ENCODE data around the gene BORCS8.
A peak's percentile ranks its signal among the peaks of the same experiment; 100 is the strongest.
"Not testable (repeated sequence)": the region's sequence is repeated elsewhere in the genome, so short reads cannot be mapped to it uniquely, and the experiment has no call there.

Gene BORCS8

GRCh38 chr19:19147344-19147743, 44.6 kb downstream of the BORCS8 start:
- no peak for DNase-seq

- DNase-seq = no peak
Measured at GRCh38 chr19:19146865-19147264, 45.1 kb downstream of the BORCS8 start.

- DNase-seq = peak; percentile 94 to 96
Measured at GRCh38 chr19:19145684-19146608, 46.0 kb downstream of the BORCS8 start.

GRCh38 chr19:19145281-19145680, 46.7 kb downstream of the BORCS8 start:
- no peak for DNase-seq

- no peak for DNase-seq
Measured at GRCh38 chr19:19142347-19142746, 49.6 kb downstream of the BORCS8 start.

- DNase-seq = no peak
Measured at GRCh38 chr19:19140476-19140875, 51.5 kb downstream of the BORCS8 start.

- DNase-seq = no peak
Measured at GRCh38 chr19:19139876-19140229, 52.1 kb downstream of the BORCS8 start.

- peak; percentile 94 to 95 for DNase-seq
Measured at GRCh38 chr19:19138109-19138981, 53.6 kb downstream of the BORCS8 start, which contains the start of gene TMEM161A. Gene TMEM161A, minus strand, starts transcription at chr19:19138478. Its CDS starts 50 bp downstream, at chr19:19138428.

GRCh38 chr19:19137556-19138108, 54.3 kb downstream of the BORCS8 start:
- DNase-seq = no peak

GRCh38 chr19:19135713-19136112, 56.2 kb downstream of the BORCS8 start:
- not testable (repeated sequence) for DNase-seq

- peak in 1 of 2 donors; percentile 52 for DNase-seq
Measured at GRCh38 chr19:19134687-19135158, 57.2 kb downstream of the BORCS8 start.

- DNase-seq = no peak
Measured at GRCh38 chr19:19133985-19134384, 58.0 kb downstream of the BORCS8 start.

GRCh38 chr19:19132912-19133311, 59.0 kb downstream of the BORCS8 start:
- no peak for DNase-seq

GRCh38 chr19:19131989-19132388, 60.0 kb downstream of the BORCS8 start:
- DNase-seq = no peak

Data from stimulated activated CD4-positive, alpha-beta T cell treated with anti-CD3 and anti-CD28 coated beads, Interleukin-2, amount 100 ng/mL, for 48 hours (primary cell).